GM19468 (cell line): ENCODE data around the gene CDK17.
"Not testable (repeated sequence)": the region's sequence is repeated elsewhere in the genome, so short reads cannot be mapped to it uniquely, and the experiment has no call there.

Experiments used
- ATAC-seq: cut with Tn5 transposase; IDR thresholded peaks from one replicate; pipeline ENCODE4 v1.9.1; 2021; ENCODE audit warnings: mild to moderate bottlenecking, moderate library complexity, moderate number of reproducible peaks; ENCODE audit not compliant: unreplicated experiment; ENCODE audit errors: extremely low read depth

The CDK17 gene

DNA sequence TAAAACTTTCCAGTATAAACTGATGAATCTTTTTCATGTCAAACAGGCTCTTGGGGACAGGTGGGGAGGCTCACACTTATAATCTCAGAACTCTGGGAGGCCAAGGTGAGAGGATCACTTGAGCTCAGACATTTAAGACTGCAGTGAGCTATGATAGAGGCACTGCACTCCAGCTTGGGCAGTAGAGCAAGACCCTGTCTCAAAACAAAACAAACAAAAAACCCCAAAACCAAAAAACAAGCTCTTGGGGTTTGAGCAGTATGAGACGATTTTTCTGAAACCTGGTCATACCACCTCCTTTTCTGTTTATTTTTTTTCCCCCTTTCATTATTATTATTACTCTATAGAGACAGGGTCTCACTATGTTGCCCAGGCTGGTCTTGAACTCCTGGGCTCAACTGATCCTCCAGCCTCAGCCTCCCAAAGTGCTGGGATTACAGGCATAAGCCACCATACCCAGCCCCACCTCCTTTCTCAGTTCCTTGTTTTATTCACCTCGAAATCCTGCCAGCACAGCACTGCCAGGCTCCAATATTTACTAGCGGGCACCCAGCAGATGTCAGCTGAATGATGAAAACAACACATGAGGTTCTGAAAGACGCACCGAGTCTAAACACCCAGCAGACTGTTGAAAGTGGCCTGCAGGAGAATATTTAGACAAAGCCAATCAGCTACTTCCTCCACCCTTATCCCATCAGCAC is 19.5 kb upstream of the CDK17 start:
- no peak for ATAC-seq

DNA sequence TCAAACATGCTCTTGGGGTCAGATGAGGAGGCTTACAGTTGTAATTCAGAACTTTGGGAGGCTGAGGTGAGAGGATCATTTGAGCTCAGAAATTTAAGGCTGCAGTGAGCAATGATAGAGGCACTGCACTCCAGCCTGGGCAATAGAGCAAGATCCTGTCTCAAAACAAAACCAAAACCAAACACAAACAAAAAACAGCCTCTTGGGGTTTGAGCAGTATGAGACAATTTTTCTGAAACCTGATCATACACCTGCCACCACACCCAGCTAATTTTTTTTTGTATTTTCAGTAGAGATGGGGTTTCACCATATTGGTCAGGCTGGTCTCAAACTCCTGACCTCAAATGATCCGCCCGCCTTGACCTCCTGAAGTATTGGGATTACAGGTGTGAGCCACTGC is 17.4 kb upstream of the CDK17 start:
- ATAC-seq = not testable (repeated sequence)

- ATAC-seq = no peak
Measured at GRCh38 chr12:96416033-96416799, 16.0 kb upstream of the CDK17 start.

- ATAC-seq = no peak
Measured at GRCh38 chr12:96414637-96415036, 14.4 kb upstream of the CDK17 start.

DNA sequence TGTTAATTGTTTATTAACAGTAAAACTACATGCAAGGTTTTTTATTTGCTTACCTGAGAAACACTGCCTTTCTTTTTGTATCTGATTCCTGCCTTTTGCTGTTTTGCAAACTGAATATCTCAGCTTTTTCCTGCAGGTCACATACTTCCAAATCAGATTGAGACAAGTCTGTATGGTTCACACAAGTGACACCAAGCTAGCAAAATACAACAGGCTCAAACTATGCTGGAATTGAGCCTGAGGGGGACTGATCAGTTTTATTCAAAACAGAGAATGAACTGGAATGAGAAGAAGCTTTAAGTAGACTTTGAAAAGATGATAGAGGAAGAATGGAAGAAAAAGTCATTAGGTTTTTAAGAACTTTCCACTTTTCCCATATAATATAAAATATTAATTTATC is 12.2 kb upstream of the CDK17 start:
- ATAC-seq = no peak

GRCh38 chr12:96409731-96410130 is 9.5 kb upstream of the CDK17 start:
- no peak for ATAC-seq

- no peak for ATAC-seq
Measured at GRCh38 chr12:96408993-96409392, 8.8 kb upstream of the CDK17 start.

DNA sequence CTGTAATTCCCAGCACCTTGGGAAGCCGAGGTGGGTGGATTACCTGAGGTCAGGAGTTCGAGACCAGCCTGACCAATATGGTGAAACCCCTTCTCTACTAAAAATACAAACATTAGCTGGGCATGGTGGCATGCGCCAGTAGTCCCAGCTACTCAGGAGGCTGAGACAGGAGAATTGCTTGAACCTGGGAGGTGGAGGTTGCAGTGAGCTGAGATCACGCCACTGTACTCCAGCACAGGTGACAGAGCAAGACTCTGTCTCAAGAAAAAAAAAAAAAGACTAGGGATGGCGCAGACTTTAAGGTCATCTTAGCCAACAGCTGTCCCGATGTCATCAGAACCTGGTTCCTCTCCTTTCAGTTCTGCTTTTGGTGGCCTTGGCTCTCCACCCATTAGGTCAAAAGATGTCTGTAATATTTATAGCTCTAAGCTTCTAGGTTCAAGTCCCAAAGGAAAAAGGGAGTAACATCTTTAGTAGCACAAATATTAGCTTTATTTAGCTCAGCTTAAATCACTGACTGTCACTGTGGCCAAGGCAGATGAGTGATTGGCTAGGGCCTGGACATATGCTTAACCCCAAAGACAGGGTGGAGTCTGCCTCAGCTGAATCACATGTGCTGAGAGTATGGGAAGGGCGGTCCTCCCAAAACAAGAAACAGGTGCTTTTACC is 7.3 kb upstream of the CDK17 start:
- peak; percentile 87 for ATAC-seq

DNA sequence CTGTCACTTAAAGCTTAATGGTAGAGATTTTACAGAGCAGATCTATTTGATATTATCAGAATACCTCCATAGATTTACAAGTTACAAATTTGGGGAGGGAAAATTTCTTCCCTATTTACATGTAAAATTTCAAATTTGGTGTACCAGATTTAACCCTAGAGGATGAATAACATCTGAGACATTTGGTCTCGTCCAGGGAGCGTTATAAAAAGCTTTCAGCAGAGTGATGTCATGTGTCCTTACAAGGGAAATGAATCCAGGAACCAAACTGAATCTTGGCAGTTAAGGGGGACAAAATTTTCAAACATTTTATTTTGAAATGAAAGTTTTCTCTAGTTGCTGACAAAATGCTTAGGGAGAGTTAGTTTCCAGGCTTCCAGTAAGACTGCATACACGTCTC is 4.5 kb upstream of the CDK17 start:
- ATAC-seq = no peak

GRCh38 chr12:96403870-96404269 is 3.6 kb upstream of the CDK17 start:
- ATAC-seq = no peak

DNA sequence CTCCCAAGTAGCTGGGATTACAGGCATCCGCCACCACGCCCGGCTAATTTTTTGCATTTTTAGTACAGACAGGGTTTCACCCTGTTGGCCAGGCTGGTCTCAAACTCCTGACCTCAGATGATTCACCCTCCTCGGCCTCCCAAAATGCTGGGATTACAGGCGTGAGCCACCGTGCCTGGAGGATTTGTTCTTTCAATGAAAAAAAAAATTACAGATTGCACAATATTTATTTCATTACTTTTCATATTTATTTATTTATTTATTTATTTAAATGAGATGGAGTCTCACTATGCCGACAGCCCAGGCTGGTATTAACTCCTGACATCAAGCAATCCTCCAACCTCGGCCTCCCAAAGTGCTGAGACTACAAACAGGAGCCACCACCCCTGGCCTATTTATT is 2.3 kb upstream of the CDK17 start:
- ATAC-seq = not testable (repeated sequence)

DNA sequence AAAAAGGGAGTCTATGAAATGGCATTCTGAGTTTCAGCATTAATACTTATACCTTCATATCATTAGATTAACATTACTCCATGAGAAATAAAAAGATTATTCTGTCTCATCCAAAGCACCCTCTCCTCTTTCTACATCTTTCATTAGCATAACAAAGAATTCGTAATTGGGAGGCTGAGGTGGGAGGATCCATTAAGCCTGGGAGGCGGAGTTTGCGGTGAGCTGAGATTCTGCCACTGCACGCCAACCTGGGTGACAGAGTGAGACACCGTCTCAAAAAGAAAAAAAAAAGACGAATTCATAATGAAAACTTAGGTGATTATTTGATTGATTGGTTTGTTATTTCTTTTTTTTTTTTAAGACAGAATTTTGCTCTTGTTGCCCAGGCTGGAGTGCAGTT is 1.8 kb upstream of the CDK17 start:
- ATAC-seq = no peak

- ATAC-seq = no peak
Measured at GRCh38 chr12:96401076-96401871, 1.0 kb upstream of the CDK17 start.

DNA sequence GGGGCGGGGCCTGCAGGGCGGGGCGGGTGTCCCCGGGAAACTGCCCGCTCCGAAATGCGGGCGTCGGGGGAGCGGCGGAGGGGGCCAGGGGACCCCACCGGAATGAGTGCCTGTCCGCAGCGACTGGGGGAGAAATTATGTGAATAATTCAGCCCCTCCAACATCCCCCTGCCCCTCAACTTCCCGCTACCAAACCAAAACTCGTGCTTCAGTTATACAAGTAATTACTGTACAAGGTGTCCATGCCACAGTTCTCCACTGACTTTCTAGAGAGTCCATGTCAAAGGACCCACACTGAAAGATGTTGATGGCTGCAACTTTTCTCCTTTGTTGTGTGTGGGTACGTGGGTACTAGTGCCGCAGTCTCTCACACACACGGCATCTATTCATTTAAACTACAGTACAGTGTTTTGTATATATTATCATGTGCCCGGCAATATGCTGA is 414 bp upstream of the CDK17 start:
- ATAC-seq = no peak

- no peak for ATAC-seq
Measured at GRCh38 chr12:96399120-96399918, 920 bp downstream of the CDK17 start.

GRCh38 chr12:96398424-96399119 is 1.7 kb downstream of the CDK17 start:
- ATAC-seq = no peak

GRCh38 chr12:96397756-96398423 is 2.3 kb downstream of the CDK17 start:
- no peak for ATAC-seq

DNA sequence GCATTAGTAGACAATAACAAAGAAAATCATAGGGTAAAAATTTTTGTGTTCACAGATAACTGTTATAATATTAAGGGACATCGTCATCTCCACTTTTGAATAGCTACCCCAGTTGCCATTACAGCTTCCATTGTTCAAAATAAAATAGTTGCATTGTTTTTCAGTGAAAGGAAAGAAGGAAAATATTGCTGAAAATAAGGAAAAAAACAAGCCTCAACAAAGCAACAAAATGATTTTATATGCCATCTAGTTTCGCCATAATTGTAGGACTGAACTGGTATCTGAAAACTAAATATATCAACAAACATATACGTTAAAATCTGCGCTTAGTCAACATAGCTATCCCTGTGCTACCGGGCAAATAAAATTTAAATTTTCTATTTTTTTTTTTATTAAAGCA is 3.3 kb downstream of the CDK17 start:
- no peak for ATAC-seq

- no peak for ATAC-seq
Measured at GRCh38 chr12:96396209-96396608, 4.0 kb downstream of the CDK17 start.
